ENCODE results near the gene SLC40A1.

GRCh38 chr2:189538402-189538801 lies 42.2 kb downstream of the SLC40A1 start:
- TF ChIP-seq POLR2AphosphoS5 (IDR thresholded peaks at IDR 0.05; ENCODE audit: borderline replicate concordance, low read depth, low read length) (no peak), EZH2 (IDR thresholded peaks at IDR 0.05) (no peak), FOXP2 (optimal IDR thresholded peaks at IDR 0.05; ENCODE audit: control extremely low read depth, extremely low read length, insufficient read depth) (no peak)
